Measurements from ENCODE around the gene IL17RC. TPM values are rescaled to one million over a fixed set of nuclear protein-coding genes. Genes with fewer than 3 reads are reported as not detected.

The IL17RC gene
- total RNA-seq, 1 experiment from 2014 or later: 17.6 TPM

- TF ChIP-seq CTCF (IDR thresholded peaks at IDR 0.05 in 2 of 3, conservative IDR thresholded peaks at IDR 0.05 in 1 of 3; ENCODE audit: borderline replicate concordance in 1 of 3, insufficient read depth in 1 of 3, low read depth in 2 of 3, low read length in 2 of 3) (no peak), ZNF274 (IDR thresholded peaks at IDR 0.05; ENCODE audit: low read depth, low read length) (no peak), POLR2AphosphoS5 (IDR thresholded peaks at IDR 0.05; ENCODE audit: low read depth, low read length) (peak; percentile 83), SIN3A (IDR thresholded peaks at IDR 0.05; ENCODE audit: low read depth) (peak; percentile 94), EZH2phosphoT487 (IDR thresholded peaks at IDR 0.05; ENCODE audit: borderline replicate concordance) (no peak), ELF1 (IDR thresholded peaks at IDR 0.05; ENCODE audit: borderline replicate concordance, low read depth) (no peak), FOSL1 (IDR thresholded peaks at IDR 0.05; ENCODE audit: low read depth) (no peak), EZH2 (IDR thresholded peaks at IDR 0.05) (no peak), JUND (IDR thresholded peaks at IDR 0.05) (no peak)
Observed at GRCh38 chr3:9933561-9934234, 16.8 kb downstream of the IL17RC start, which contains the start of gene CRELD1 (continued).

GRCh38 chr3:9934235-9934621 is 17.3 kb downstream of the IL17RC start:
- H3K36me3 ChIP-seq (ENCODE audit: control insufficient read depth in 1 of 2, insufficient read depth in 2 of 2, low read length in 2 of 2): peaks cover 0 to 4% of the 10 kb centered on the region in 2 experiments; a peak in 1 of 4 replicates
- peak overlapping the region; percentile 73 for H3K9ac ChIP-seq (ENCODE audit: low read length)
- DNase-seq (ENCODE audit: low read depth, low spot score) (no peak), ATAC-seq (peak; percentile 5)
- TF ChIP-seq CTCF (IDR thresholded peaks at IDR 0.05 in 2 of 3, conservative IDR thresholded peaks at IDR 0.05 in 1 of 3; ENCODE audit: borderline replicate concordance in 1 of 3, insufficient read depth in 1 of 3, low read depth in 2 of 3, low read length in 2 of 3) (peak in 2 of 3 experiments; percentile 5 to 26; a peak in 2 of 6 replicates), RAD21 (IDR thresholded peaks at IDR 0.05; ENCODE audit: low read depth) (no peak), POLR2A (IDR thresholded peaks at IDR 0.05; ENCODE audit: borderline replicate concordance, extremely low read depth, insufficient read depth, insufficient read length) (no peak)
- H3K27me3 ChIP-seq (ENCODE audit: insufficient read depth, low read length): no peaks in the 10 kb centered on the region
- POLR2A ChIA-PET: interaction anchor here (1.1 to 3.0 kb wide), 3 partner anchors 12 to 141 kb away, joined by 3 to 27 read pairs (median 4); partner anchors contain the start of gene ARPC4
- peak overlapping the region; percentile 87 for H3K4me2 ChIP-seq (ENCODE audit: low read length)
- no peak overlapping the region for H2AFZ ChIP-seq (ENCODE audit: low read depth, low read length, poor library complexity, severe bottlenecking)
- intact Hi-C loops (cut with micrococcal nuclease): loop anchor here (5.0 kb wide), 3 partner anchors 42 to 217 kb away; partner anchors contain the start of genes JAGN1 and RPUSD3
- peaks cover 9 to 24% of the 10 kb centered on the region in 2 experiments for H3K4me1 ChIP-seq (ENCODE audit: control insufficient read depth in 1 of 2, insufficient read depth in 2 of 2, low read length in 2 of 2)
- peak overlapping the region; percentile 52 to 69 for H3K4me3 ChIP-seq (replicated peaks in 1 of 2; ENCODE audit: low read depth in 1 of 2, low read length in 2 of 2)
- H3K79me2 ChIP-seq (ENCODE audit: insufficient read depth, low read length): no peaks in the 10 kb centered on the region
- H4K20me1 ChIP-seq (ENCODE audit: insufficient read depth): no peaks in the 10 kb centered on the region
- peak overlapping the region; percentile 84 for H3K27ac ChIP-seq (ENCODE audit: low read depth, low read length)
- BruUV-seq (replicated peaks): TSS peak; percentile 59
- no peaks in the 10 kb centered on the region for H3K9me2 ChIP-seq (ENCODE audit: insufficient read depth)
- CTCF ChIA-PET: interaction anchor here (1.1 to 6.2 kb wide), 5 partner anchors 12 to 388 kb away, joined by 3 to 65 read pairs (median 6); partner anchors contain the start of gene IL17RC
- RAD21 ChIA-PET (ENCODE audit: low non-redundant PET in 1 of 2, low total read pairs in 2 of 2, uncharacterized antibody in 2 of 2, unreplicated experiment in 2 of 2): no interaction called here
- H3K9me3 ChIP-seq (ENCODE audit: control insufficient read depth in 1 of 2, insufficient read depth in 1 of 2, low read depth in 1 of 2, low read length in 2 of 2): no peaks in the 10 kb centered on the region
